ENCODE results near the gene ESRRB.

GRCh38 chr14:76355771-76356170, 20.2 kb upstream of the ESRRB start:
- TF ChIP-seq CTCF (IDR thresholded peaks at IDR 0.05) (no peak), POLR2A (IDR thresholded peaks at IDR 0.05) (no peak)

Data from Peyer's patch (tissue), 4 donors.